Epidermal melanocyte (primary cell): Measurements from ENCODE around the gene TTYH1.

Experiments
- DNase-seq: peaks from one replicate; pipeline ENCODE4 v3.0.0; 2011; ENCODE audit warnings: low spot score; ENCODE audit not compliant: insufficient read length

TTYH1 gene

DNA sequence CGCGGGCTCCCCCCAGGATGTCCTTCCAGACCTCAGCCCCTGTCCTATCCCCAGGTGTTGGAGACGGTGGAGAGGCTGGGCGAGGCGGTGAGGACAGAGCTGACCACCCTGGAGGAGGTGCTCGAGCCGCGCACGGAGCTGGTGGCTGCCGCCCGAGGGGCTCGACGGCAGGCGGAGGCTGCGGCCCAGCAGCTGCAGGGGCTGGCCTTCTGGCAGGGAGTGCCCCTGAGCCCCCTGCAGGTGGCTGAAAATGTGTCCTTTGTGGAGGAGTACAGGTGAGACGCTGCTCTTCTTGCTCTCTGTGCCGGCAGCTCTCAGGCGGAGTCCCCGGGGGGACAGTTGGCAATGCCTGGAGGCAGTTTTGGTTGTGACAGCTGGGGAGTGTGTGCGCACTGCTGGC, 6.9 kb downstream of the TTYH1 start:
- peak; percentile 11 for DNase-seq

GRCh38 chr19:54424201-54424600, 8.9 kb downstream of the TTYH1 start:
- DNase-seq: peak; percentile 6

DNA sequence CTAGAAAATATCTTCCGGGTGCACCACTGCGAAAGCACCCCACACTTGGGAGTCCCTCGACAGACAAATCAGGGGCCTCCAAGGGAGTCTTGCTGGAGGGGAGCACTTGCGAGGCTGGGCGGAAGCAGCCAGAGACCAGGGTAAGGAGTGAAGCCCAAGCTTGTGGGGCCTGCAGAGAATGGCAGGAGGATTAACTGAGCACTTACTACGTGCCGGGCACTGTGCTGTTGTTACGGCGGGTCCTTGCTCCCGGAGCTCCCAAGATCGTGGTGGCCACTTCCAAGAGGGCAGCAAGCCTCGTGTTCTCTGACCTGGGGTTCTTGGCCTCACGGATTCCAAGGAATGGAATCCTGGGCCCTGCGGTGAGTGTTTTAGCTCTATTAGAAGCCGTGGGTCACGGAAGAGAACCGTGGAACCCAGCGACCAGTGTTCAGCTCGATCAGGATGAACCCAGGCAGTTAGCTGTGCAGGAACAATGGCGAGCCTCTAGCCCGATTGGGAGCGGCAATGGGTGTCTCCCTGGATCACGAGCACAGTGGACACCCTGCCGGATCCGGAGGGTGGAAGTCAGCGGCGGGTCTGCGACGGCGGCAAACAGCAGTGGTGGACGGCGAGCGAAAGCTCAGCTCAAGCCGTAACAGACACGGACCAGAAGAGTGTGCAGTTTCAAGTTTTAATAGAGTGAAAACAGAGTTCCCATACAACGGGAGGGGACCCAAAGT, 9.6 kb downstream of the TTYH1 start:
- peak; percentile 10 for DNase-seq

- DNase-seq: no peak
Measured at GRCh38 chr19:54425382-54425723, 10.1 kb downstream of the TTYH1 start.

GRCh38 chr19:54426291-54426931, 11.1 kb downstream of the TTYH1 start:
- DNase-seq: peak; percentile 9

DNA sequence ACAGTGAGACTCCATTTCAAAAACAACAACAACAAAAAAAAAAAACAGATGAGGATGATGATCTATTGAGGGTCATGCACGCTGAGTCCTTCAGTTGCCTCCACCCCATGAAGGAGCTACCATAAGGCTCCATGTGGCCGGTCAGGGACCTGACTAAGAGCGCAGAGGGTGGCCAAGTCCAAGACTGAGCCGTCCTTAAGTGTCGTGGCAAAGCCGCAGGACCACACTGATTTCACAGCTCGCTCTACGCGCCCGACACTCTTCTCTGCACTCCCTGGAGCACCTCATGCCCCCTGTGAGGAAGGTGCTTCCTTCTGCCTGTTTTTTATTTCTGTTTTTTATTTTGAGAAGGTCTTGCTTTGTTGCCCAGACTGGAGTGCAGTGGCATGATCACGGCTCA, 12.3 kb downstream of the TTYH1 start:
- DNase-seq: peak; percentile 10

DNA sequence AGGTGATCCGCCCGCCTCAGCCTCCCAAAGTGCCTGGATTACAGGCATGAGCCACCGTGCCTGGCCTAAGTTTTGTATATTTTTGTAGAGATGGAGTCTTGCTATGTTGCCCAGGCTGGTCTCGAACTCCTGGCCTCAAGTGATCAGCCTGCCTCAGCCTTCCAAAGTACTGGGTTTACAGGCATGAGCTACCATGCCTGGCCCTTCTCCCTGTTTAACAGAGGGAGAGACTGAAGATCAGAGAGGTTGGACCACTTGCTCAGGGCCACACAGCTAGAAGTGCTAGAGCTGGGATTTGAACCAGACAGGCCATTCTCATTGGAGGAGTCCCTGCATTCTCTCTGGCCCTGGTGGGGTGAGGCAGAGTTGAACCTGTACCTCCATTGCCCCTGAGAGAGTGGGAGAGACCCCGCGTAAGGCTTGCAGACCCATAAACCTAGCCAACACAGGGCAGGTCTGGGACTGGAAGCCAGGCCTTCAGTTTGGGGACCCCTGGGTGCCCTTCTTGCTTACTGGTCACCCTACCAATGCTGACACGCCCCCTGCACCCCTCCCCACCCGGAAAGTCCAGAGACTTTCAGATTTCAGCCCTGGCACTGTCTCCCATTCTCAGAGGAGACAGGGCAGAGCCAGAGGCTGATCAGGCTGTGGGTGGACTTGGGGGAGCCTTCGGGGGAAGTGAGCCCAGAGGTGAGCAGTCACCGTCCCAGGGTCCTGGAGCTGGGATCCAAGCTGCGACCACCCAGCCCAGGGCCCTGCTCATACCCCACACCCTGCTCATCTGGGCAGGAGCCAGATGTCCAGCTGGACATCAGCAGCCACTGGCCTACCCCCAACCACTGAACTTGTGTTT, 13.3 kb downstream of the TTYH1 start:
- no peak for DNase-seq

- peak; percentile 7 for DNase-seq
Measured at GRCh38 chr19:54429176-54429495, 13.9 kb downstream of the TTYH1 start.

DNA sequence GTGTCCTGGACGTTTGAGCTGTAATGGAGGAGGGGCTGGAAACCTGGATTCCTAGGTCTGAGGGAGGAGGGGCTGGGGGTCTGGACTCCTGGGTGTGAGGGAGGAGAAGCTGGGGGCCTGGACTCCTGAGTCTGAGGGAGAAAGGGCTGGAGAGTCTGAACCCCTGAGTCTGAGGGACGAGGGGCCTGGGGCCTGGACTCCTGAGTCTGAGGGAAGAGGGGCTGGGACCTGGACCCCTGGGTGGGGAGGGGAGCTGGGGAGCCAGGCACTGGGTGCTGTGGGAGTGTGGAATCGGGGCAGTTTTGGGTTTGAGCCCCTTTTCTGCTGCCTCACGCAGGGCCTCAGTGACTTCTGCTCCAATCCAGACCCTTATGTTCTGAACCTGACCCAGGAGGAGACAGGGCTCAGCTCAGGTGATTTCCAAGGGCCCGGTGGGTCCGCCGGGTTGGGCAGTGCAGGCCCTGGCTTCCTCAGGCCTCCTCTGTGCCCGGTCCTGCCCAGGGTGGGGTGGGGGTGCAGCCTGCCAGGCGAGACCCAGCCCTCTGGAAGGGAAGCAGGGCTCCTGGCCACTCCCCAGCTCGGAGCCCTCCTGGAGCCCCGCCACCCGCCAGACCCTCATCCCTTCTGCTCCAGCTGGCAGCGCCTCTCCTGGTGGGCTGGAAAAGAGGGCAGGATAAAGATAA, 14.4 kb downstream of the TTYH1 start:
- peak; percentile 13 for DNase-seq

- DNase-seq: peak; percentile 18
Measured at GRCh38 chr19:54430306-54431254, 15.3 kb downstream of the TTYH1 start.

GRCh38 chr19:54431255-54431838, 16.1 kb downstream of the TTYH1 start:
- DNase-seq: peak; percentile 11

- peak; percentile 11 for DNase-seq
Measured at GRCh38 chr19:54432144-54432738, 17.0 kb downstream of the TTYH1 start.

DNA sequence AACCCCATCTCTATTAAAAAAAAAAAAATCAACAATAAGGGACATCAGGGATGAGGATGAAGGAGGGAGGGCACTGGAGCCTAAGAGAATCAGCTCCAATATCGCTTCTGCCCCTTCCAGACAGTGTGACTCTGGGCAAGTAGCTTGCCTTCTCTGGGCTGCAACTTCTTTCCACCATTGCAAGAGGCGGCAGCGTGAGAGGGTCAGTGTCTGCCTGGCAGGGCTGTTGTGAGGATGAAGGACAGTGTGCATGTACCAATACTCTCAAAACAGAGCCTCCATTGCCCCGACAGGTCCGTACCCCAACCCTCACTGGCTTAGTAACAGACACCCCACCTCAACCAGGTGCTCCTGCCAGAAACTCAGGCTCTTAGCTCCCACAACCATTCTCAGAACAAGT, 18.4 kb downstream of the TTYH1 start:
- no peak for DNase-seq

GRCh38 chr19:54434112-54434872, 19.0 kb downstream of the TTYH1 start:
- peak; percentile 4 for DNase-seq

GRCh38 chr19:54434873-54435214, 19.6 kb downstream of the TTYH1 start:
- peak; percentile 6 for DNase-seq

DNA sequence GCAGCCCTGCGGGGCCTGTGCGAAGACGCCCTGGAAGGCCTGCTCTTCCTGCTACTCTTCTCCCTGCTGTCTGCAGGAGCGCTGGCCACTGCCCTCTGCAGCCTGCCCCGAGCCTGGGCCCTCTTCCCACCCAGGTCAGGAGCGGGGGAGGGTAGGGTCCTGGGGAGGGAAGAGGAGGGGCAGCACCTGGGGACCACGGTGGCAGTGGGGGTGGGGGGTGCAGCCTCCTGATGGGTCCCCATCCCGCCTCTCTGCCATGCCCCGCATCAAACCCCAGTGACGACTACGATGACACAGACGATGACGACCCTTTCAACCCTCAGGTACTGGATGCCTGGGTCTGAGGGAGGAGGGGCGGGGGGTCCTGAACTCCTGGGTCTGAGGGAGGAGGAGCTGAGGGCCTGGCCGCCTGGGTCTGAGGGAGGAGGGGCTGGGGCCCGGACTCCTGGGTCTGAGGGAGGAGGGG, 20.3 kb downstream of the TTYH1 start:
- no peak for DNase-seq

DNA sequence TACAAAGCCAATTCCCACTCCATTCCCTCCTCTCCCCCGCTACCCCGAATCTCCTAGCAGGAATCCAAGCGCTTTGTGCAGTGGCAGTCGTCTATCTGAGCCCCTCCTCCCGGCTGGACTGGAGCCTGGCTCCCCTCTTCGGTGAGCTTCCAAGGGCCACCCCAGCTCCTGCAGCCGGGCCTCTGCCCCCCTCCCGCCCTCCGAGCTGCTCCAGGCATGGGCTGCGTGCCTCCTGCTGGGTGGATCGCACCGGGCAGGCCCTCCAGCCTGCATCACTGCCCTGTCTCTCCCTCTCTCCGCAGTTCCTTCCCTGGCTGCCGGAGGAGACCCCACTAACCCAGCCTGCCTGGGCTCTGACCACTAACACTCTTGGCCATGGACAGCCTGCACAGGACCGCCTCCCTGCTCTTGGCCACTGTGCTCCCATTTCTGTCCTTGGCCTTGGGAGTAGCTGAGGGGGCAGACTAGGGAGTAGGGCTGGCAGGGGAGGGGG, 20.8 kb downstream of the TTYH1 start:
- DNase-seq: no peak

GRCh38 chr19:54436628-54437252, 21.5 kb downstream of the TTYH1 start:
- no peak for DNase-seq
